BE2C (cell line): ENCODE data around the gene HACD4.

Experiments used
- DNase-seq: peaks from one replicate; pipeline ENCODE4 v3.0.0-alpha.2; 2020
- H3K27me3 ChIP-seq: fragments of 250-450 bp; sonication (Bioruptor Pico); 2 replicates; pipeline ENCODE4 v1.5.1; 2020; ENCODE audit warnings: mild to moderate bottlenecking
- H3K36me3 ChIP-seq: fragments of 250-450 bp; sonication (Bioruptor Pico); 2 replicates; pipeline ENCODE4 v1.5.1; 2020; ENCODE audit warnings: mild to moderate bottlenecking
- H3K4me1 ChIP-seq: fragments of 250-450 bp; sonication (Bioruptor Pico); 2 replicates; pipeline ENCODE4 v1.5.1; 2020
- H3K4me3 ChIP-seq: 2 replicates; pipeline ENCODE4 v1.5.1; 2011; ENCODE audit warnings: low read depth, low read length
- H3K9me3 ChIP-seq: fragments of 250-450 bp; sonication (Bioruptor Pico); 2 replicates; pipeline ENCODE4 v1.5.1; 2020
- TF ChIP-seq, protein P1 (sequence below): IDR thresholded peaks from 2 replicates; pipeline ENCODE4 v1.5.1; 2012; ENCODE audit warnings: mild to moderate bottlenecking, low read depth, low read length

HACD4 gene

DNA sequence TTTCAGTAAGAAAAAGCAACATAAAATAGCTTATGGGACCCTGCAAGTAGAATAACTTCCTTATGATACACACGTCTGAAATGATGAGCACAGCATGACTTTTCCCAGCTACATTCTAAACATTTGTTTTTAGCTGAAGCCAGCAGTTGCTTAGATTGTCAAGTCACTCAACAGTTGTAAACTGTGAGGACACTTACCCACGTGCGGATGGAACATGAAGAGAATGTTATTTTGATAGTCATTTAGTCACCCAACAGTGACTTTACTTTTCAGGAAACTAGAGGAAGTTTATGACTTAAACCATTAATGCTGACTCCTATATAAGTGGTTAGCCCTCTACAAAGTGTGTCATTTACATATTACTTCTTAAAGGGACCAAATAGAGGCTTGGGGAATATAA lies 3.0 kb downstream of the HACD4 start:
- Histone ChIP-seq H3K4me1 (no peaks in the 10 kb centered on the region), H3K36me3 (no peaks in the 10 kb centered on the region), H3K9me3 (no peaks in the 10 kb centered on the region), H3K27me3 (no peaks in the 10 kb centered on the region), H3K4me3 (no peak overlapping the region)
- TF ChIP-seq, protein P1, sequence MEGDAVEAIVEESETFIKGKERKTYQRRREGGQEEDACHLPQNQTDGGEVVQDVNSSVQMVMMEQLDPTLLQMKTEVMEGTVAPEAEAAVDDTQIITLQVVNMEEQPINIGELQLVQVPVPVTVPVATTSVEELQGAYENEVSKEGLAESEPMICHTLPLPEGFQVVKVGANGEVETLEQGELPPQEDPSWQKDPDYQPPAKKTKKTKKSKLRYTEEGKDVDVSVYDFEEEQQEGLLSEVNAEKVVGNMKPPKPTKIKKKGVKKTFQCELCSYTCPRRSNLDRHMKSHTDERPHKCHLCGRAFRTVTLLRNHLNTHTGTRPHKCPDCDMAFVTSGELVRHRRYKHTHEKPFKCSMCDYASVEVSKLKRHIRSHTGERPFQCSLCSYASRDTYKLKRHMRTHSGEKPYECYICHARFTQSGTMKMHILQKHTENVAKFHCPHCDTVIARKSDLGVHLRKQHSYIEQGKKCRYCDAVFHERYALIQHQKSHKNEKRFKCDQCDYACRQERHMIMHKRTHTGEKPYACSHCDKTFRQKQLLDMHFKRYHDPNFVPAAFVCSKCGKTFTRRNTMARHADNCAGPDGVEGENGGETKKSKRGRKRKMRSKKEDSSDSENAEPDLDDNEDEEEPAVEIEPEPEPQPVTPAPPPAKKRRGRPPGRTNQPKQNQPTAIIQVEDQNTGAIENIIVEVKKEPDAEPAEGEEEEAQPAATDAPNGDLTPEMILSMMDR: no peak
- DNase-seq: no peak

DNA sequence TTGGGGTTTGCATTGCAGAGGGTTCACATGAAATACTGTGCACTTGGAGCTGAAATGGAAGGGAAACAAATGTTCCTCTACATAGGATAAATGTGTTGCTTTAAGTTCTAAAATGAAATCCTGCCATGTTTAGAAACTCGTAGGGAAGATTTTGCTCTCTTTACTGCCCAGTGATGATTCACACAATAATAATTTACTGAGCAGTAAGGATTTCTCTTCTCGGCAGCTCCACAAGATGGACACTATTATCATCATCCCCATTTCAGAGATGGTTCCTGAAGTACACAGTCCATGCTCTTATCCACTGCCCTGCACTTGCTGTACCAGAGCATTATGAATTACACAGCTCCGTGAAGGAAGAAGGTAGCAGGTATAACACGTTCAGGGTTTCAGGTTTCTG lies 4.1 kb downstream of the HACD4 start:
- Histone ChIP-seq H3K9me3 (no peaks in the 10 kb centered on the region), H3K4me3 (no peak overlapping the region), H3K27me3 (no peaks in the 10 kb centered on the region), H3K4me1 (no peaks in the 10 kb centered on the region), H3K36me3 (no peaks in the 10 kb centered on the region)
- no peak for DNase-seq
- TF ChIP-seq, protein P1: no peak

DNA sequence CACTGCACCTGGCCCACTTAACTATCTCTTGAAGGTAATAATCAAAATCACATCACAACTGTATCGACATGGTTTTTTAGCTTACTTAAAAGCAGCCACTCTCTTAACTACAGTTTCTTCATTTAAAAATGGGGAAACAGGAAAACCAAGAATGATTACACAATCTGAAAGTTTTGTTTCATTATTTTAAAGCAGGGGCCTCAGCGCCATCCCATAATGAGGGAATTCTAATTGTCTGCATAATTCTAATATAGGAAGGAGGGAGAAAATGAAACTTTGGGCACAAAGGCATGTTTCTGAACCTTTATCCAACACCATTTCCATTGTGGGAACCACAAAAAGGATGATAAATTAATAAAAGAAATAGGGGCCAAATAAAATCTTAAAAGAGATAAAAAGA lies 7.6 kb downstream of the HACD4 start:
- DNase-seq: no peak
- no peaks in the 10 kb centered on the region for H3K27me3 ChIP-seq
- no peaks in the 10 kb centered on the region for H3K36me3 ChIP-seq
- no peaks in the 10 kb centered on the region for H3K4me1 ChIP-seq
- H3K4me3 ChIP-seq: no peak overlapping the region
- TF ChIP-seq, protein P1: no peak
- no peaks in the 10 kb centered on the region for H3K9me3 ChIP-seq

DNA sequence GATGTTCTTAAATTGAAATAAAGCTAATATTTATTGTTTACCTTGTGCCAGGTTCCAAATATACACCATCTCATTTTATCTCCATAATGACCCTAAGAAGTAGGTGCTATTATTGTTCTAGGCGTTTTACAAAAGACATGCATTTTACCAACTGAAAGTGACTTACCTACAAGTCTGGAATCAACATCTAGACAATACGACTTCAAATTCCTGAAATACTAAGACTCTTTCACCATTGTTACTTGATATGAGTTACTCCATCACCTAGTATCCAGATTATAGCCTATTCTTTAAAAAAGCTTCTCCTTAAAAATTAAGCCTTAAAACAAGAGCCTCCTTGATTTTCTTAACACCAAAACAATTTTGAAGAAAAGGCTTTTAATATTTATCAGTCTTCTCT lies 13.3 kb downstream of the HACD4 start:
- no peaks in the 10 kb centered on the region for H3K27me3 ChIP-seq
- no peaks in the 10 kb centered on the region for H3K4me1 ChIP-seq
- no peak overlapping the region for H3K4me3 ChIP-seq
- DNase-seq: no peak
- no peaks in the 10 kb centered on the region for H3K36me3 ChIP-seq
- H3K9me3 ChIP-seq: no peaks in the 10 kb centered on the region
- TF ChIP-seq, protein P1: no peak

DNA sequence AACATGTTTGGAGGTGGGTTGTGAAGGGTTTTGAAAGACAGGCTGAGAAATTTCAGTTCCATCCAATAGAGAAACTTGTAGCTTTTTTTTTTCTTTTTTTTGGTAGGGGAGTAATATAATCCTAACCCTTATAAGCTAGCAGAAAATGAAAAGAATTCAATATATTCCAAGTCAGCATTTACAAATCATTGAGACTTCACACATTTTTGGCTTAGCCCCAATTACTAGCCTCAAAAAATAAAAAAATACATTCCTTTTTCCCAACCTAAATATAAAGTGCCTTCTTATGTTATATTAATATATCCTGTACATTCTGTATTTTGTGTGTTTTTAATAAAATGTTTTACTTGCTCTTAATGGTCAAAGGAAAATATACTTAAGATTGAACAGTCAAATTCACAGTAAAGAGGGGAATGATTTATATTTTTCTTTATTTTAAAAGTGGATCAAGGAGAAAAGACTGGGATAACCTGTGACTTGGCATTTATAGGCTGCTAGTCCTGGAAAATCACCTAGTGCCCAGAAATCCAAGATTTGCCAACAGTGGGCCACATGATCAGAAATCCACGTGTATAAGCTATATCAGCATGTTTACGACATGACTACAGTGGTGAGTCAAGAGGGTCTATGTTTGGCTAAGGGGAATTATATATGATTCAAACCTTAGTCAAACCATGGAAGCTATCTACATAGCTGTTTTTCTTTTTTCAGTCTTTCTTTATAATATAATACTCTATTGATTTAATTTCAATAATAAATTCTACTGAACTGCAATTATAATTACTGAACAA lies 14.5 kb downstream of the HACD4 start:
- TF ChIP-seq, protein P1: no peak
- Histone ChIP-seq H3K36me3 (no peaks in the 10 kb centered on the region), H3K4me3 (no peak overlapping the region), H3K27me3 (no peaks in the 10 kb centered on the region), H3K4me1 (no peaks in the 10 kb centered on the region), H3K9me3 (no peaks in the 10 kb centered on the region)
- no peak for DNase-seq

DNA sequence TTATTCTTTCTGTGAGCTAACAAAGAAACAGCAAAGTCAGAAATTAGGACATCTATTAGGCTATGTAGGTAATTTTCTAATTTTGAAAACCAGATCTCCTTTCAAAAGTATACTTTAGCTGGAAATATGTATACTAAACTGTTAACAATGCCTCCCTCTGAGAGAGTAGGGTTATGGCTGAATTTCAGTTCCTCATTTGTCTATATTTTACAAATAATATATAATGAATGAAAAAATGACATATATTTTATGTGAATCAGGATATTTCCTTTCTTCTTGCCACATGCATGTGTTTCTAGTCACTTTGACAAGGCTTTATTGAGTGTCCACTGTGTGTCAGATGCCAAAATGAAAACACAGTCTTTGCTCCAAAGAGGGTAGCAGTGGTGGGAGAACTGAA lies 15.4 kb downstream of the HACD4 start:
- no peak for DNase-seq
- no peaks in the 10 kb centered on the region for H3K4me1 ChIP-seq
- TF ChIP-seq, protein P1: no peak

More for the DNA sequence above, 15.4 kb downstream of the HACD4 start:
- H3K9me3 ChIP-seq: no peaks in the 10 kb centered on the region
- no peaks in the 10 kb centered on the region for H3K27me3 ChIP-seq
- no peak overlapping the region for H3K4me3 ChIP-seq
- H3K36me3 ChIP-seq: no peaks in the 10 kb centered on the region
